Duodenal mucosa (tissue), 2 donors: ENCODE data around the gene IMMT.

ENCODE experiments used
- H3K27ac ChIP-seq: one replicate; pipeline ENCODE4 v1.7.0; 2013; ENCODE audit warnings: low read depth, low read length
- H3K27me3 ChIP-seq, 2 donors: one replicate each; pipeline ENCODE4 v1.7.0; 2013; ENCODE audit warnings: low read length in 2 of 2, control low read depth in 1 of 2; ENCODE audit not compliant: insufficient read depth in 2 of 2, control insufficient read depth in 1 of 2
- H3K36me3 ChIP-seq, 2 donors: one replicate each; pipeline ENCODE4 v1.7.0; 2013; ENCODE audit warnings: low read length in 2 of 2, control low read depth in 1 of 2; ENCODE audit not compliant: insufficient read depth in 2 of 2, control insufficient read depth in 1 of 2
- H3K4me1 ChIP-seq, 2 donors: one replicate each; pipeline ENCODE4 v1.7.0; 2013; ENCODE audit warnings: low read length in 2 of 2, control low read depth in 1 of 2; ENCODE audit not compliant: insufficient read depth in 2 of 2, control insufficient read depth in 1 of 2
- H3K4me3 ChIP-seq, 2 donors: one replicate each; pipeline ENCODE4 v1.7.0; 2013; ENCODE audit warnings: low read length in 2 of 2, low read depth in 1 of 2
- H3K9ac ChIP-seq, 2 donors: one replicate each; pipeline ENCODE4 v1.7.0; 2013; ENCODE audit warnings: low read length in 2 of 2, low read depth in 1 of 2
- H3K9me3 ChIP-seq, 2 donors: one replicate each; pipeline ENCODE4 v1.7.0; 2013; ENCODE audit warnings: low read length in 2 of 2, control low read depth in 1 of 2; ENCODE audit not compliant: control insufficient read depth in 1 of 2

IMMT gene

DNA sequence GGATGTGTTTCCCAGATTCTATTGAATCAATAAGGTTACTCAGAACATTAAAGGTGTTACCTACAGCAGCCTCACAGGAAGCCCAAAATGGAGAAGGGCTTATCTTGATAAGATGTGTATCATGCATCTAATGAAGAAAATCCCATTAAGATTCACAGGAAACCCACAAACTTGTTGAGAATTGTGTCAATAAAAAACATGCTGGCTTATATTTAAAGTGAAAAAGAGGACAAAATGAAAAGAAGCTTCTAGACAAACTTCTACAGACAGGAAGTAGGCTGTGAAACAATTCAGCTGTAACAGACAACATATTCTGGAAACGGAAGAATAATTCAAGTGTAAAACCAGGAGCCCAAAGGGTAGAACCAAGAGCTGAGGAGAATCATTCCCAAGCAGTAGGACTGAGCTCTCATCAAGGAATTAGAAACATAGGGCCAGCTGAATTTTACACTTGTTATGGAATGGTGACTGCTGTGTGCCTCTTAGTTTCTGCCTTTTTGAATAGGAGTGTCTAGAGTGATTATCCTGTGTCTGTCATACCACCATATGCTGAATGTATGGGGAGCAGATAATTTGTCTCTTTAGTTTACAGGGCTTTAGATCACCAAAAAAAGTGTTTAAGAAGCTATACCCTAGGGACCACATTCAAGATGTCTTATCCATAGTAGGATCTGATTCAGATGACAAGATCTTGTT, 9.6 kb downstream of the IMMT start:
- H3K9me3 ChIP-seq: no peaks in the 10 kb centered on the region
- peaks cover 12 to 15% of the 10 kb centered on the region in 2 donors for H3K4me1 ChIP-seq
- H3K9ac ChIP-seq: no peak overlapping the region
- H3K36me3 ChIP-seq: peaks cover 0 to 13% of the 10 kb centered on the region in 2 donors
- no peak overlapping the region for H3K27ac ChIP-seq
- no peaks in the 10 kb centered on the region for H3K27me3 ChIP-seq
- H3K4me3 ChIP-seq: no peak overlapping the region

GRCh38 chr2:86176597-86176996, 18.7 kb downstream of the IMMT start:
- Histone ChIP-seq H3K9ac (no peak overlapping the region), H3K4me3 (no peak overlapping the region), H3K9me3 (no peaks in the 10 kb centered on the region), H3K27me3 (no peaks in the 10 kb centered on the region), H3K4me1 (peaks cover 0 to 4% of the 10 kb centered on the region in 2 donors), H3K27ac (no peak overlapping the region), H3K36me3 (peaks cover 11 to 58% of the 10 kb centered on the region in 2 donors)

DNA sequence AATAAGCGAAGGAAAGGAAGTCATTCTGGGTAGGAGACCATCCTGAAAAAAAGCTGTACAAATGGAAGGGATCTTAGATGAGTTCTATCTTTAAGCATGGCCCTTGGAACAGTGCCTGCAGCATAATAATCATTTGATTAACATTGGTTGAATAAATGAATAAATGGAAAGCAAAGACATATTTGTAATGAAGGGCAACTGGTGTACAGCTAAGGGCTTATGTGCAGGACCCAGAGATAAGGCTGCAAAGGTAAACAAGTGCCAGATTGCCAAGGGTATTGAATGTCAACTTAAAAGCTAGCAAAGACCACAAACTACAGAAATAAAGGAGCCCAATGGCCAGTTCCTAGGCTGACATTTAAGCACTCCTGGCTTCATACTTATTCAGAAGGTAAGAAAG, 19.4 kb downstream of the IMMT start:
- no peaks in the 10 kb centered on the region for H3K9me3 ChIP-seq
- H3K4me1 ChIP-seq: peaks cover 0 to 4% of the 10 kb centered on the region in 2 donors
- no peak overlapping the region for H3K4me3 ChIP-seq
- H3K27ac ChIP-seq: no peak overlapping the region
- no peak overlapping the region for H3K9ac ChIP-seq
- no peaks in the 10 kb centered on the region for H3K27me3 ChIP-seq
- peaks cover 16 to 62% of the 10 kb centered on the region in 2 donors for H3K36me3 ChIP-seq

DNA sequence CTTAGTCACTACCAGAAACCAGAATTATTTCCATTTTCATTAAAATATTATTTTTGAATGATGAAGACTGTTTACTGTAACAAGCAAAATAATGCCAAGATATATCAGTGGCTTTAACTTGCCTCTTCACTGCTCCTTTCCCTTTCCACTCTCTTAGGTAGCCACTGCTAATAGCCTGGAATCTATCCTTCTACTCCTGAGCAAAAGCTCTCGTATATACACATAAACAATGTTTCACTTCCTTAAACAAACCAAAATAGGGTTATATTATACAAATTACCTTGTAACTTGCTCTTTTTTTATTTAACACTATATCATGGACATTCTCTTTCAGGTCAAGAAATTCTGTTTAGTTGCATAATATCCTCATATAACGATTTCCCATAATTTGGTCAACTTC, 20.8 kb downstream of the IMMT start:
- Histone ChIP-seq H3K4me1 (peaks cover 0 to 4% of the 10 kb centered on the region in 2 donors), H3K9ac (no peak overlapping the region), H3K9me3 (no peaks in the 10 kb centered on the region), H3K27me3 (no peaks in the 10 kb centered on the region), H3K4me3 (no peak overlapping the region), H3K36me3 (peaks cover 22 to 63% of the 10 kb centered on the region in 2 donors), H3K27ac (no peak overlapping the region)

DNA sequence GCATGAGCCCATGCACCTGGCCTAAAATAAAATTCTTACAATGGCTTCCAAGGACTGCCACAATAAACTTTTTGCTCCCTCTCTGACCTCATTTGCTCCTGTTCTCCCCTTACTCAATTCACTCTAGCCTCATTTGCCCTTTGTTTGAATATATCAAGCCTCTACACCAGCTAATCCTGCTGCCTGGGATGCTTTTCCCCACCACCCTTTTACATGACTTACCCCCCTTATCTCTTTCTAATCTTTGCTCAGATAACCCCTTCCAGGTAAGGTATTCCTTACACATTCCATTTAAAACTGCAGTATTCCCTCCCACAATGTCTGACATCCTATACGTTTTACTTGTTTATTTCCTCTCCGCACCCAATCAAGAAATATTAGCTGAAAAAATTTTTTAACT, 22.7 kb downstream of the IMMT start:
- H3K27me3 ChIP-seq: no peaks in the 10 kb centered on the region
- no peak overlapping the region for H3K9ac ChIP-seq
- no peak overlapping the region for H3K4me3 ChIP-seq
- peaks cover 0 to 4% of the 10 kb centered on the region in 2 donors for H3K4me1 ChIP-seq
- H3K36me3 ChIP-seq: peaks cover 28 to 63% of the 10 kb centered on the region in 2 donors
- no peaks in the 10 kb centered on the region for H3K9me3 ChIP-seq
- no peak overlapping the region for H3K27ac ChIP-seq

DNA sequence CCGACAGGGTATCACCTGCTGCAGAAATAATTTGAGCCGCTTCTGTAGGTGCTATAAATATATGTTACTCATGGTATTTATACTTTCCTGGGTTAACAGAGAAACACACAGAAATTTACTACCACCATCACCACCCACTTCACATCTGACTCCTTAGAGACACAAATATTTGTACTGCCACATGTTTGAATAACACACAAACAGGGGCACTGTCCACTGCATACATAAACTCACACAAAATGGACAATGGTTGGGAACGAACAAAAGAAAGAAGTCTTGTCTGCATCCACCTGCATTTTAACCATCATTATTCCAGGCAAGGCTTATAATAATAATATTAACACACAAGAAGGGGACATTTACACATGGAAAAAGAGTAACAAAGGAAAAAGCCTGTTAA, 24.0 kb downstream of the IMMT start:
- Histone ChIP-seq H3K4me3 (no peak overlapping the region), H3K4me1 (peaks cover 0 to 4% of the 10 kb centered on the region in 2 donors), H3K27me3 (no peaks in the 10 kb centered on the region), H3K9ac (no peak overlapping the region), H3K27ac (no peak overlapping the region), H3K36me3 (peaks cover 26 to 59% of the 10 kb centered on the region in 2 donors), H3K9me3 (no peaks in the 10 kb centered on the region)

GRCh38 chr2:86170449-86170848, 24.8 kb downstream of the IMMT start:
- H3K27me3 ChIP-seq: no peaks in the 10 kb centered on the region
- peaks cover 0 to 4% of the 10 kb centered on the region in 2 donors for H3K4me1 ChIP-seq
- H3K36me3 ChIP-seq: peaks cover 26 to 55% of the 10 kb centered on the region in 2 donors
- H3K4me3 ChIP-seq: no peak overlapping the region
- H3K9ac ChIP-seq: no peak overlapping the region
- H3K9me3 ChIP-seq: no peaks in the 10 kb centered on the region
- H3K27ac ChIP-seq: no peak overlapping the region

DNA sequence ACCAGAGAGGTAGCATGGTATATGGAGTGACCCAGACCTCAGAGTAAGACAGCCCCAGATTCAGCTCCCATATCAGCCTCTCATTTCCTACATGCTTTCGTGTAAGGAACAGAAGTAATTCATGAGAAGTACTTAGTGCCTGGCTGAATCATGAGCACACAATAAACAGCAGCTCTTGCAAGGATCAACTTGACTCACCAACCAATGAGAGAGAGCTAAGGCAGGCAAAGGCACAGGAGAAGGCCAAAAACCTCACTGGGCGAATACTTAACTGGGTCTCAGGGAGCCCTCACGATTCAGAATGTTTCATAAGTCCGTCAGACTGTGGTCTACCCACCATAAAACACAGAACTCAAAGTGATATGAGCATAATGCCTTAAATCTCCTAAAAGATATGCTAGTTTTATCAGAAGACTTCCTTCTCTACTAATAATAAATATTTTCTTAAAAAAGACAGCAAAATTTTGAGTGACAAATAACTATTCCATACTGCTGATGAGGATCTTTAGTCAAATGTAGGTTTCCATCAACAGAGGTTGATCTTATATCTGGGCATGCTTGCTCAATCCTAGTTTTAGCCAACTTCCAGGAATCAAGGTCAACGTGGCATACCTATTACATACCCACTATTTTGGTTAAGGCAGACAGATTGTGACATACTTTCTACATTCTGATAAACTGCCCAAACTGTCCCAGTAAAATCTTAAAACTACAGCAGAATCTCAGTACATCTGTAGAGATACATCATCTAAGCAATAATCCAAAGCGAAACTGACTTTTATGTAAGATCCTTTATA, 34.9 kb downstream of the IMMT start:
- H3K27ac ChIP-seq: no peak overlapping the region
- no peak overlapping the region for H3K4me3 ChIP-seq
- H3K4me1 ChIP-seq: no peaks in the 10 kb centered on the region
- no peak overlapping the region for H3K9ac ChIP-seq
- no peaks in the 10 kb centered on the region for H3K27me3 ChIP-seq
- no peaks in the 10 kb centered on the region for H3K9me3 ChIP-seq
- H3K36me3 ChIP-seq: peaks cover 34 to 79% of the 10 kb centered on the region in 2 donors

DNA sequence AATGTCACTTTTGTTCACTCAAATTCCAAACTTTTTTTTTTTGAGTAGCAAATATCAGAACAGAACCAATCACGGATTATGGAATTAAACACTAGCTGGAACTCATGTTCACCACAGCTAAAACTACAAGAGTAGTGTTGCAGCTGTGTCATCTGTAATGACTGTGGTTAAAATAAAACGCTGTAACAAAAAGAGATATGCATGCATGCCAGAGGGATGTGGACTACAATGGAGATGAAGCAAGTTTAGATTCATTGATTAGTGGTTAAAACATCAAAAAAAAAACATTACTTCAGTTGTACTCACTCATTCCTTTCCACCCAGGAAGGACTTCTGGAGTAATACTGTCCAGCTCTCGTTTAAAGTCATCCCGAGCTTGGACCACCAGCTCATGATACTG, 37.0 kb downstream of the IMMT start:
- Histone ChIP-seq H3K27me3 (no peaks in the 10 kb centered on the region), H3K9me3 (no peaks in the 10 kb centered on the region), H3K36me3 (peaks cover 28 to 74% of the 10 kb centered on the region in 2 donors), H3K27ac (no peak overlapping the region), H3K4me3 (no peak overlapping the region), H3K9ac (no peak overlapping the region), H3K4me1 (no peaks in the 10 kb centered on the region)

DNA sequence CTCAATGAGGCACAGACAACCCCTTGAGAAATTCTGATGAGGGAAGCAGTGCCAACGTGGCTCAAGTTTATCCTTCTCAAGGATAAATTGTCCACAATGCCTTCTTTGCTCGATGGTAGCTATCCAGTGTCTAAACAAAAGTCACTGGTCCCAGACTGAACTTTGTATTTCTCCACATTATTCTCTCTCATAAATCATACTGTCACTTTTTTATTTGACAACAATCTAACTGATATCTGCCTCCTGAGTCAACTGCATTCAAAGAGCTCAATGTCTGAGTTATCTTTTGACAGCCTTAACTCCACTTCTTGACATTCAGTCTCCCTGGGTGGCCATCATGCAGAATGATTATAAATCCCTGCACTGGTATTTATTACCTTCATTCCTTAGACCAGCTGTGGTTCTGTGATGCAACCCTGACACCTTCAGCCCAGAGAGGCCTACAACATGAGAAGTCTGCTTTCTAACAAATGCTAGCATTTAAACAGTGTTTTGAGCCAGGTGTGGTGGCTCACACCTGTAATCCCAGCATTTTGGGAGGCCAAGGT, 38.2 kb downstream of the IMMT start:
- H3K4me3 ChIP-seq: no peak overlapping the region
- no peaks in the 10 kb centered on the region for H3K4me1 ChIP-seq
- H3K27ac ChIP-seq: no peak overlapping the region
- no peaks in the 10 kb centered on the region for H3K9me3 ChIP-seq
- H3K27me3 ChIP-seq: no peaks in the 10 kb centered on the region
- no peak overlapping the region for H3K9ac ChIP-seq
- peaks cover 28 to 62% of the 10 kb centered on the region in 2 donors for H3K36me3 ChIP-seq
